ENCODE data around the gene BID.
A peak's percentile ranks its signal among the peaks of the same experiment; 100 is the strongest.

Gene BID

DNA sequence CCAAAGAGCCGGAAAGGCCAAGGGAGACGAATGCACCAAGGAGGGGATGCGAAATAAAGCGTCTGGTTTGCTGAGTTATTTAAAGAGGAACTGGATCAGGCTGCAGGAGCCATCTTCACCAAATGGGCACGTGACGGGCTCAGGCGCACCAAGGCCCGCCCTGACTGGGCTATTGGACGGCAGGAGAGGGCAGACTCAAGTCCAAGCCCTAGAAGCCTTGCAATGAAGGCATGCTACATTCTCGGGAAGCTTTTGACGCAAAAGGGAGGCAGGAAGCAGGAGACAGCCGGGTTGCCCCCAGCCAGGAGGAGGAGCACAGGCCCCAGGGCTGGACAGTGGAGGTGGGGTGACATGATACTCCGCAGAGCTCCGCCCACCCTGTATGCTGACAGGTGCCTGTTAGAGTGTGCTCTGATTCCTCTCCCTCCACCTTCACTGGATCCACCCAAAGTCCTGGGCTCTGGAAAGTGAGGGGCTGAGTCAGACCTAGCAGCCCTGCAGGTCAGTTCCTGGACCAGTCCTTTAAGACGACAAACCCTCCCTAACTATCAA, 41.5 kb upstream of the BID start:
- Histone ChIP-seq H3K4me3 (ENCODE audit: extremely low read depth, insufficient read depth, low read length, poor library complexity, severe bottlenecking) (no peak overlapping the region), H3K27ac (ENCODE audit: low read depth, low read length, severe bottlenecking) (no peak overlapping the region), H3K9me3 (ENCODE audit: control insufficient read depth, low read length) (no peaks in the 10 kb centered on the region), H3K4me1 (ENCODE audit: control insufficient read depth, insufficient read depth, low read length, poor library complexity, severe bottlenecking) (no peaks in the 10 kb centered on the region), H3K36me3 (ENCODE audit: control insufficient read depth, insufficient read depth, low read length) (peaks cover 52% of the 10 kb centered on the region)
- WGBS, 2 experiments (ENCODE audit: insufficient coverage in 2 of 2): 93 to 97% methylated on average over 13 to 14 of the region's 15 CpGs

DNA sequence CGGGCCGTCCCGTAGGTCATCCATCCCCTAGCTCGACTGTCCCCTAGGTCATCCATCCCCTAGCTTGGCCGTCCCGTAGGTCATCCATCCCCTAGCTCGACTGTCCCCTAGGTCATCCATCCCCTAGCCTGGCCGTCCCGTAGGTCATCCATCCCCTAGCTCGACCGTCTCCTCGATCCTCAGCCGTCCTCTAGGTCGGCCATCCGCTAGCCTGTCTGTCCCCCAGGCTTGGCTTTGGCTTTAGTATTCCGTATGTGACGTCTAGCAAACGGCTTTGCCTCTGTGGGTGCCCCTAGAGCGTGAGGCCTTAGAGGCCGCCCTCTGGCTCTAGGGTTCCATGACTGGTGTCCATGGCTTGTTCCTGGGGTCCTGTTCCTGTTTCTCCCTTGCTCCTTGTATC, 40.6 kb upstream of the BID start:
- Histone ChIP-seq H3K4me3 (ENCODE audit: extremely low read depth, insufficient read depth, low read length, poor library complexity, severe bottlenecking) (no peak overlapping the region), H3K27ac (ENCODE audit: low read depth, low read length, severe bottlenecking) (no peak overlapping the region), H3K36me3 (ENCODE audit: control insufficient read depth, insufficient read depth, low read length) (peaks cover 57% of the 10 kb centered on the region), H3K4me1 (ENCODE audit: control insufficient read depth, insufficient read depth, low read length, poor library complexity, severe bottlenecking) (no peaks in the 10 kb centered on the region), H3K9me3 (ENCODE audit: control insufficient read depth, low read length) (no peaks in the 10 kb centered on the region)
- WGBS, 2 experiments (ENCODE audit: insufficient coverage in 2 of 2): 93 to 96% methylated on average over 20 of the region's 20 CpGs

DNA sequence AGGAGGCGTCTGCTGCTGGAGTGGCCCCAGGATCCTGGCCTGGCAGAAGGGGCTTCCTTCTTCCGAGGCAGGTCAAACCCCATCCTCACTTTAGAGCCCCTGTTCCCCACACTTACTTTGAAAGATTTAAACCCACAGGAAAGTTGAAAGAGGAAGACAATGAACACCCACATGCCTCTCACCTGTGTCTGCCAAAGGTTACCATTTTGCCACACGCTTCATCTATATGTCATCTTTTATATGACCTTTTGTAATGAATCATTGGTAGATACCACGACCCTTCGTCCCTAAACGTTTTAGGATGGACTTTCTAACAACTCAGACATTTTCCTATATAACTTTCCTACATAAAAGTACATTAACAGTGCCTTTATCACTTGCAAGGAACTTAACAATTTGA, 39.8 kb upstream of the BID start:
- Histone ChIP-seq H3K27ac (ENCODE audit: low read depth, low read length, severe bottlenecking) (no peak overlapping the region), H3K36me3 (ENCODE audit: control insufficient read depth, insufficient read depth, low read length) (peaks cover 57% of the 10 kb centered on the region), H3K4me1 (ENCODE audit: control insufficient read depth, insufficient read depth, low read length, poor library complexity, severe bottlenecking) (no peaks in the 10 kb centered on the region), H3K4me3 (ENCODE audit: extremely low read depth, insufficient read depth, low read length, poor library complexity, severe bottlenecking) (no peak overlapping the region), H3K9me3 (ENCODE audit: control insufficient read depth, low read length) (no peaks in the 10 kb centered on the region)
- WGBS, 2 experiments (ENCODE audit: insufficient coverage in 2 of 2): 84 to 90% methylated on average over 2 to 5 of the region's 6 CpGs

DNA sequence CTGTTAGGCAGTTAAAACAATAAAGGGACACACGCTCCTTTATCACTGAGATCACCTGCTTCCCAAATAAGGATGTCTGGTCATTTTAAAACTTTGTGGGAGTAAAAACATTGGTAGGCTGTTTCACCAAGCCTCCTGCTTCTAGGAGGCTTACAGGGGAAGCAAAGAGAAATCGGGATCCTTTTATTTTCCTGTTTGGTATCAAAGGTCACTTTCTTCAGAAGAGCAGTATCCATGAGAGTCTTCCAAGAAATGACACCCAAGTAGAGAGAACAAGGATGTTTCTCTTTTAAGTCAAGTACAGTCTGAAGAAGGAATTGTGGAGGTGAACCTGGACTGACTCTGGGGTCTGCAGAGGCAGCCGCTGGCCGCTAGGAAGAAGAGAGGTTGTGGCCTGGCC, 36.9 kb upstream of the BID start:
- 86 to 97% methylated on average over 3 to 4 of the region's 4 CpGs for WGBS, 2 experiments (ENCODE audit: insufficient coverage in 2 of 2)
- Histone ChIP-seq H3K36me3 (ENCODE audit: control insufficient read depth, insufficient read depth, low read length) (peaks cover 54% of the 10 kb centered on the region), H3K27ac (ENCODE audit: low read depth, low read length, severe bottlenecking) (no peak overlapping the region)

GRCh38 chr22:17810570-17811116, 36.4 kb upstream of the BID start:
- Histone ChIP-seq H3K4me3 (ENCODE audit: extremely low read depth, insufficient read depth, low read length, poor library complexity, severe bottlenecking) (no peak overlapping the region), H3K27ac (ENCODE audit: low read depth, low read length, severe bottlenecking) (no peak overlapping the region), H3K9me3 (ENCODE audit: control insufficient read depth, low read length) (no peaks in the 10 kb centered on the region), H3K36me3 (ENCODE audit: control insufficient read depth, insufficient read depth, low read length) (peaks cover 53% of the 10 kb centered on the region), H3K4me1 (ENCODE audit: control insufficient read depth, insufficient read depth, low read length, poor library complexity, severe bottlenecking) (no peaks in the 10 kb centered on the region)
- 94 to 99% methylated on average over 10 of the region's 12 CpGs for WGBS, 2 experiments (ENCODE audit: insufficient coverage in 2 of 2)

More for the DNA sequence above, 36.9 kb upstream of the BID start:
- Histone ChIP-seq H3K4me3 (ENCODE audit: extremely low read depth, insufficient read depth, low read length, poor library complexity, severe bottlenecking) (no peak overlapping the region), H3K4me1 (ENCODE audit: control insufficient read depth, insufficient read depth, low read length, poor library complexity, severe bottlenecking) (no peaks in the 10 kb centered on the region), H3K9me3 (ENCODE audit: control insufficient read depth, low read length) (no peaks in the 10 kb centered on the region)

DNA sequence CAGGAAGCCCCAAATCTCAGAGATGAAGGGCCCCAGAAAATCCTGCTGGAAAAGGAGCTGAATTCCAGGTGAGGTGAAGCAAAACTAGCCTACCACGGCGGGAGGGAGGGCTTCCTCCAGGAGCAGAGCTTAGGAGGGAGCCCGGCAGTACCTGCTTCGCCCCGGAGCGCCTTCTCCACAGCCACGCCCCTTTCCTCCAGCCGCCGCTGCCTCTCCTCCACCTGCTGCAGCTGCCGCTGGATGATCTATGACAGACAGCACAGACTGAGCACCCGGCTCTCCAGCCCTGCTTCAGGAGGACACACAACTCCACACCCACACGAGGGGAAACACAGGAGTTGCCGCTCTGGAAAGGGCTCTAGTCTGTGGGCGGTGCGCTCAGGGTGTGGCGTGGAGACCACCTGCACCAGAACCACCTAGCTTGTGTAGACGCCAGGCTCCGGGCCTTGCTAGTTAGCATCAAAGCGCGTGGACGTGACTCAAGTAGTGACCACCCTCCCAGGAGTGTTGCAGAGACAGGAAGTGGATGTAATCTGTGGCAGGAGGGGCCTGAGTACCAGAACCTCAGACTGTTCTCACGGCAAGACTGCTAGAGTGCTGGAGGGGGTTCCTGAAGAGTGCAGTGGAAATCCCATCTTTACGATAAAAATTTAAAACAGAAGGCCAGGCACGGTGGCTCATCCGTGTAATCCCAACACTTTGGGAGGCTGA, 34.6 kb upstream of the BID start:
- WGBS, 2 experiments (ENCODE audit: insufficient coverage in 2 of 2): 93 to 97% methylated on average over 23 to 25 of the region's 25 CpGs
- peaks cover 8% of the 10 kb centered on the region for H3K4me1 ChIP-seq (ENCODE audit: control insufficient read depth, insufficient read depth, low read length, poor library complexity, severe bottlenecking)
- no peak overlapping the region for H3K4me3 ChIP-seq (ENCODE audit: extremely low read depth, insufficient read depth, low read length, poor library complexity, severe bottlenecking)
- H3K36me3 ChIP-seq (ENCODE audit: control insufficient read depth, insufficient read depth, low read length): peaks cover 47% of the 10 kb centered on the region
- no peaks in the 10 kb centered on the region for H3K9me3 ChIP-seq (ENCODE audit: control insufficient read depth, low read length)
- no peak overlapping the region for H3K27ac ChIP-seq (ENCODE audit: low read depth, low read length, severe bottlenecking)

- H3K27ac ChIP-seq (ENCODE audit: low read depth, low read length, severe bottlenecking): peak overlapping the region; percentile 45
- H3K4me3 ChIP-seq (ENCODE audit: extremely low read depth, insufficient read depth, low read length, poor library complexity, severe bottlenecking): no peak overlapping the region
- peaks cover 8% of the 10 kb centered on the region for H3K4me1 ChIP-seq (ENCODE audit: control insufficient read depth, insufficient read depth, low read length, poor library complexity, severe bottlenecking)
- 84 to 86% methylated on average over 12 to 17 of the region's 18 CpGs for WGBS, 2 experiments (ENCODE audit: insufficient coverage in 2 of 2)
- peaks cover 42% of the 10 kb centered on the region for H3K36me3 ChIP-seq (ENCODE audit: control insufficient read depth, insufficient read depth, low read length)
- H3K9me3 ChIP-seq (ENCODE audit: control insufficient read depth, low read length): no peaks in the 10 kb centered on the region
Observed at GRCh38 chr22:17807578-17808410, 33.5 kb upstream of the BID start.

DNA sequence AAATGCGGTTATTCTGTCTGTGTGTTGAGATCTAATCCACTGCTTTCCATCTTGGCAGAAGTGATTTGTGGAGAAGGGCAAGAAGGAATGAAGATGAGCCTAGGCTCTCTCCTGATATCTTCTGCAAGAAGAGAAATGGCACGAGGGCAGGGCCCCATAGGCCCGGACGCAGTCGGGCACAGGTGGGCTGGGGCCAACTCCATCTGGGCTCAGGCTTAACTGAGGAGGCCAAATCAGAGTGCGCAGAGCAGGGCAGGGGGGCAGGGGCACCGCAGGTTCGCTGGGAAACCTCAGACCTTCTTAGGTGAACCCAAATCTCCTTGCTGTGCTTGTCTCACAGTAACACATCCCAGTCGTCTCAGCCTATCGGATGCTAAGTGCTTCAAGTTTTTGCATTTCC, 32.8 kb upstream of the BID start:
- no peak overlapping the region for H3K27ac ChIP-seq (ENCODE audit: low read depth, low read length, severe bottlenecking)
- no peaks in the 10 kb centered on the region for H3K9me3 ChIP-seq (ENCODE audit: control insufficient read depth, low read length)
- peaks cover 8% of the 10 kb centered on the region for H3K4me1 ChIP-seq (ENCODE audit: control insufficient read depth, insufficient read depth, low read length, poor library complexity, severe bottlenecking)
- H3K36me3 ChIP-seq (ENCODE audit: control insufficient read depth, insufficient read depth, low read length): peaks cover 38% of the 10 kb centered on the region
- 95 to 97% methylated on average over 9 to 10 of the region's 10 CpGs for WGBS, 2 experiments (ENCODE audit: insufficient coverage in 2 of 2)
- H3K4me3 ChIP-seq (ENCODE audit: extremely low read depth, insufficient read depth, low read length, poor library complexity, severe bottlenecking): no peak overlapping the region

- Histone ChIP-seq H3K36me3 (ENCODE audit: control insufficient read depth, insufficient read depth, low read length) (peaks cover 31% of the 10 kb centered on the region), H3K4me3 (ENCODE audit: extremely low read depth, insufficient read depth, low read length, poor library complexity, severe bottlenecking) (no peak overlapping the region), H3K4me1 (ENCODE audit: control insufficient read depth, insufficient read depth, low read length, poor library complexity, severe bottlenecking) (peaks cover 8% of the 10 kb centered on the region), H3K27ac (ENCODE audit: low read depth, low read length, severe bottlenecking) (no peak overlapping the region), H3K9me3 (ENCODE audit: control insufficient read depth, low read length) (no peaks in the 10 kb centered on the region)
- WGBS, 2 experiments (ENCODE audit: insufficient coverage in 2 of 2): 54 to 67% methylated on average over 1 of the region's 2 CpGs
Observed at GRCh38 chr22:17806437-17806836, 32.2 kb upstream of the BID start.

DNA sequence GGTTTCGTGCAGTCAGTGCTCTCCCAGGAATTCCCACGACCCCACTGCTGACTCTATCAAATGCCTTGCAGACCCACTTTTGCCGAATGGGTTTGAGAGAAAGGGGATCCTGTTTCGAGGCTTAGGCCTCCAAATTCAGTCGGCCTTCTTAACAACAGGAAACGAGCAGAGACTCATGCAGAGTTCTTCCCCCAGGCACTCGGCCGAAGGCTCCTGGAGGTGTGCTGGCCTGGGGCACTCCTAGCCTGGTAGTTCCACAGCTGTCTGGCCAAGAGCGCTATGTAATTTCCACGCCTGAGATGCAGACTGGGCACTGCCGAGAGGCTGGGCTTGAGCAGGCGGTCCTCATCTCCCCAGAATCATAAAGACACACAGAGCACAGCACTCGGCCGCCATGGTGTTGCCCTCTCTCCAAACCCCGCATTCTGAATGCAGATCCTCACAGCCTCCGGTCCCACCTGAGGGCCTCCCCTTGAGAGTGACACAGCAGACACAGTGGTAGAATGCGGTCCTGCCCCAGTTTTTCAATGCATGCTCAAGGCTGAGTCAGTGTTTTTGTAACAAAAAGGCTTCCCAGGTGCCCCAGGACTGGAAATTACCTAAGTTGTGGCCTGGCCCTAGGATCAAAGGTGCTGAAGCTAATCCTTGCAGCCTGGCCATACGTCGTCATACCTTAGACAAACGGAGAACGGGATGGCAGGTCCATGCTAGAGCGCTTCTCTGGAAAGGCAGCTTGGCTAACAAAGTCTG, 30.2 kb upstream of the BID start:
- WGBS, 2 experiments (ENCODE audit: insufficient coverage in 2 of 2): 88 to 94% methylated on average over 18 to 21 of the region's 22 CpGs
- no peak overlapping the region for H3K27ac ChIP-seq (ENCODE audit: low read depth, low read length, severe bottlenecking)
- no peaks in the 10 kb centered on the region for H3K9me3 ChIP-seq (ENCODE audit: control insufficient read depth, low read length)
- H3K4me3 ChIP-seq (ENCODE audit: extremely low read depth, insufficient read depth, low read length, poor library complexity, severe bottlenecking): no peak overlapping the region
- H3K36me3 ChIP-seq (ENCODE audit: control insufficient read depth, insufficient read depth, low read length): peaks cover 20% of the 10 kb centered on the region
- peaks cover 8% of the 10 kb centered on the region for H3K4me1 ChIP-seq (ENCODE audit: control insufficient read depth, insufficient read depth, low read length, poor library complexity, severe bottlenecking)
